HepG2 (cell line): Measurements from ENCODE around the gene VAV2. TPM values are rescaled to one million over a fixed set of nuclear protein-coding genes. Genes with fewer than 3 reads are reported as not detected.

Source experiments
- ATAC-seq: fragments of 200-7000 bp; cut with Tn5 transposase; 3 replicates; pipeline ENCODE4 v1.9.1; 2020; ENCODE audit warnings: mild to moderate bottlenecking, moderate library complexity
- BruUV-seq: library from RNA; stranded (reverse); fragments of 400-500 nt; replicated peaks from 2 replicates; lab custom pipeline; 2021; lab: Mats Ljungman, UMichigan
- CTCF ChIA-PET: fragments of 300-600 bp; formaldehyde crosslinking; extraction: SDS; loops from one replicate; lab custom pipeline; 2021; ENCODE audit warnings: low total read pairs, inconsistent platforms, low intra/inter-chr PET ratio; lab: Yijun Ruan, JAX
- POLR2A ChIA-PET: fragments of 350-600 bp; sonication (Branson Sonifier 250); formaldehyde crosslinking; loops from one replicate; lab custom pipeline; 2020; ENCODE audit warnings: antibody characterized with exemption, inconsistent platforms; lab: Yijun Ruan, JAX
- DNase-seq: peaks from one replicate; pipeline ENCODE4 v3.0.0-alpha.2; 2015; ENCODE audit warnings: low spot score
- FAIRE-seq: peaks from 3 replicates; lab custom pipeline; 2011; peaks lifted over from hg19 to GRCh38; lab: Jason Lieb, UNC
- H2AFZ ChIP-seq: one replicate; pipeline ENCODE4 v1.6.1; 2011; ENCODE audit warnings: low read length, inconsistent platforms
- H3K27ac ChIP-seq: fragments of 300-600 bp; 3 replicates; pipeline ENCODE4 v1.8.0; 2011; ENCODE audit warnings: mixed run types, mild to moderate bottlenecking, mixed read lengths, low read length, inconsistent platforms; ENCODE audit not compliant: insufficient read depth; ENCODE audit errors: extremely low read length
- H3K27me3 ChIP-seq, 2 experiments: fragments of 200-600 bp in 1 of 2; 2 replicates in 1 of 2; 3 replicates in 1 of 2; pipeline versions ENCODE4 v1.6.0 to v1.8.0; 2011; ENCODE audit warnings: low read length in 2 of 2, mild to moderate bottlenecking in 2 of 2, moderate library complexity in 2 of 2, inconsistent platforms in 1 of 2; ENCODE audit not compliant: insufficient read depth in 2 of 2, control insufficient read depth in 1 of 2
- H3K36me3 ChIP-seq, 2 experiments: fragments of 200-600 bp in 1 of 2; replicated peaks in 1 of 2; 2 replicates in 1 of 2; 3 replicates in 1 of 2; pipeline versions ENCODE4 v1.5.1 to v1.8.0; 2011; ENCODE audit warnings: low read length in 2 of 2, inconsistent platforms in 1 of 2; ENCODE audit not compliant: insufficient read depth in 2 of 2, control insufficient read depth in 1 of 2
- H3K4me1 ChIP-seq: 2 replicates; pipeline ENCODE4 v1.5.1; 2012; ENCODE audit warnings: low read length, inconsistent platforms; ENCODE audit not compliant: insufficient read depth
- H3K4me2 ChIP-seq: 2 replicates; pipeline ENCODE4 v1.6.0; 2011; ENCODE audit warnings: low read depth, low read length, inconsistent platforms
- H3K4me3 ChIP-seq, 3 experiments: fragments of 200-600 bp in 1 of 3; sonication (generic), shearing (Covaris generic) in 1 of 3; replicated peaks in 1 of 3; 2 replicates each; pipeline ENCODE4 v1.5.1; 2011 to 2016; ENCODE audit warnings: low read length in 3 of 3, inconsistent platforms in 2 of 3, low read depth in 2 of 3, mild to moderate bottlenecking in 2 of 3, control low read depth in 1 of 3, mixed read lengths in 1 of 3; ENCODE audit not compliant: insufficient read depth in 1 of 3
- H3K79me2 ChIP-seq: one replicate; pipeline ENCODE4 v1.6.1; 2011; ENCODE audit warnings: low read length, inconsistent platforms; ENCODE audit not compliant: insufficient read depth
- H3K9ac ChIP-seq: 2 replicates; pipeline ENCODE4 v1.6.0; 2011; ENCODE audit warnings: mild to moderate bottlenecking, low read depth, low read length, inconsistent platforms; ENCODE audit not compliant: insufficient read depth
- H3K9me3 ChIP-seq: 2 replicates; pipeline ENCODE4 v1.5.1; 2012; ENCODE audit warnings: mild to moderate bottlenecking, low read length
- H4K20me1 ChIP-seq: 2 replicates; pipeline ENCODE4 v1.6.0; 2011; ENCODE audit warnings: inconsistent platforms, mild to moderate bottlenecking, low read length, moderate library complexity; ENCODE audit not compliant: insufficient read depth
- AGO2 ChIP-seq: fragments of 200-400 bp; formaldehyde crosslinking; optimal IDR thresholded peaks from 2 replicates; pipeline ENCODE3; 2017; ENCODE audit warnings: mild to moderate bottlenecking, low read depth, low read length, moderate library complexity
- CEBPB ChIP-seq: IDR thresholded peaks from 2 replicates; pipeline ENCODE4 v1.6.1; 2011; ENCODE audit warnings: low read depth, low read length, improper control_type of control experiment, borderline replicate concordance
- HNRNPUL1 ChIP-seq: fragments of 200-400 bp; formaldehyde crosslinking; IDR thresholded peaks from 2 replicates; pipeline ENCODE4 v1.6.1; 2017; ENCODE audit warnings: low read depth, mild to moderate bottlenecking, low read length, moderate library complexity
- KDM6A ChIP-seq: IDR thresholded peaks from 2 replicates; pipeline ENCODE4 v1.6.1; 2016; ENCODE audit warnings: low read depth
- RCOR2 ChIP-seq: IDR thresholded peaks from 2 replicates; pipeline ENCODE4 v1.6.1; 2016; ENCODE audit warnings: missing biosample characterization, missing genetic modification reagents
- ZHX1 ChIP-seq: sonication (generic); formaldehyde crosslinking; IDR thresholded peaks from 2 replicates; pipeline ENCODE4 v1.8.1; 2022; ENCODE audit warnings: low read depth, mild to moderate bottlenecking, missing genetic modification reagents
- ZNF350 ChIP-seq: sonication (generic); formaldehyde crosslinking; IDR thresholded peaks from 2 replicates; pipeline ENCODE4 v1.4.0; 2020; ENCODE audit warnings: mild to moderate bottlenecking, low read depth, missing genetic modification reagents, borderline replicate concordance
- WGBS: methylation state at CpG from one replicate; pipeline ENCODE4 v1.1.6; 2017; ENCODE audit warnings: low lambda C conversion rate; 5-methylcytosine and 5-hydroxymethylcytosine counted together
- in situ Hi-C: cut with HindIII; loops from 2 replicates; pipeline ENCODE4 v1.10.0; 2017; ENCODE audit warnings: low pct_unique_long_range_greater_than_20kb; ENCODE audit not compliant: extremely low pct_ligation_motif_present
- intact Hi-C: fragments of 100-400 bp; cut with micrococcal nuclease; formaldehyde crosslinking; loops from one replicate; pipeline ENCODE4 v1.10.0; 2022; ENCODE audit not compliant: unreplicated experiment
- polyA plus RNA-seq, 8 experiments: library from polyadenylated mRNA; depleted of rRNA in 3 of 8; stranded (reverse) in 7 of 8; unstranded in 1 of 8; fragments of >200 nt; fragmentation: Illumina TruSeq in 4 of 8; extraction: Trizol in 4 of 8; gene quantifications; 2 replicates each; pipeline versions ENCODE4 v1.2.1 to v1.2.3, GENCODE V29; 2011 to 2016; ENCODE audit warnings: low read depth in 4 of 8, missing spikeins in 1 of 8, mixed read lengths in 1 of 8; ENCODE audit not compliant: insufficient read depth in 1 of 8
- total RNA-seq, 5 experiments: library from RNA; depleted of rRNA; stranded (reverse); fragments of >200 nt; fragmentation: Illumina TruSeq; extraction: Trizol; gene quantifications; 2 replicates each; pipeline ENCODE4 v1.2.3, GENCODE V29; 2016; ENCODE audit warnings: low read depth in 1 of 5
- TF ChIP-seq, protein P1 (sequence below): sonication (generic); formaldehyde crosslinking; IDR thresholded peaks from 2 replicates; pipeline ENCODE4 v1.4.0; 2020; ENCODE audit warnings: mild to moderate bottlenecking, missing genetic modification reagents, borderline replicate concordance

The VAV2 gene
- total and polyA plus RNA-seq, 2 of the 13 experiments (the other 11 are each of a cell fraction or from before 2014, with no cell fraction given), result 22.5 to 22.9 TPM

DNA sequence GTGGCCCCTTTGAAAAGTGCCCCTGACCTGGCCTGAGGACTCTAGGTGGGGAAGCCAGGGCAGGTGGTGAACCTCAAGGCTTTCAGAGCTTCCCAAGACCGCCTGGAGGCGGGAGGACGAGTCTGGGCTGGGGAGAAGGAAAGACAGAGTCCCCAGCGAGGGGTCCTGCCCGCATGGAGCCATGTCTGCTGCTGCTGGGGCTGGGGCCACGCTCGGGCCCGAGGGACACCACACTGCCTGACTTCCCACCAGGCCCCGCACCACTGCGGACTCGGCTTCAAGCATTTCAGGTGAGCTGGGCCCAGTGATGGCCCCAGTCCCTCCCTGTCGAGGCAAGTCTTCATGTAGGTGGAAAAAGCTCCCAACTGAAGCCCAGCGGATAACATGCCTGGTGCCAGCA, 191.9 kb downstream of the VAV2 start:
- in situ Hi-C loops, result no loop called here
- ATAC-seq (no peak), FAIRE-seq (no peak), DNase-seq (no peak)
- no peak overlapping the region for H3K4me2 ChIP-seq
- TF ChIP-seq ZNF350 (CRISPR knock-in tag) (no peak), AGO2 (peak; percentile 3), CEBPB (no peak), ZHX1 (CRISPR knock-in tag) (no peak), KDM6A (no peak), HNRNPUL1 (no peak), RCOR2 (CRISPR knock-in tag) (no peak)
- TF ChIP-seq, protein P1, sequence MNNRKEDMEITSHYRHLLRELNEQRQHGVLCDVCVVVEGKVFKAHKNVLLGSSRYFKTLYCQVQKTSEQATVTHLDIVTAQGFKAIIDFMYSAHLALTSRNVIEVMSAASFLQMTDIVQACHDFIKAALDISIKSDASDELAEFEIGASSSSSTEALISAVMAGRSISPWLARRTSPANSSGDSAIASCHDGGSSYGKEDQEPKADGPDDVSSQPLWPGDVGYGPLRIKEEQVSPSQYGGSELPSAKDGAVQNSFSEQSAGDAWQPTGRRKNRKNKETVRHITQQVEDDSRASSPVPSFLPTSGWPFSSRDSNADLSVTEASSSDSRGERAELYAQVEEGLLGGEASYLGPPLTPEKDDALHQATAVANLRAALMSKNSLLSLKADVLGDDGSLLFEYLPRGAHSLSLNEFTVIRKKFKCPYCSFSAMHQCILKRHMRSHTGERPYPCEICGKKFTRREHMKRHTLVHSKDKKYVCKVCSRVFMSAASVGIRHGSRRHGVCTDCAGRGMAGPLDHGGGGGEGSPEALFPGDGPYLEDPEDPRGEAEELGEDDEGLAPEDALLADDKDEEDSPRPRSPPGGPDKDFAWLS (CRISPR knock-in tag), result no peak
- no peak overlapping the region for H3K9ac ChIP-seq
- no peak overlapping the region for H3K27ac ChIP-seq
- POLR2A ChIA-PET, result no interaction called here
- no peaks in the 10 kb centered on the region for H3K27me3 ChIP-seq
- H3K79me2 ChIP-seq, result no peaks in the 10 kb centered on the region
- peaks cover 3% of the 10 kb centered on the region; the same call in 1 of the 2 replicates for H4K20me1 ChIP-seq
- no peak overlapping the region for H2AFZ ChIP-seq
- no peaks in the 10 kb centered on the region for H3K9me3 ChIP-seq
- peaks cover 26% of the 10 kb centered on the region for H3K4me1 ChIP-seq
- 89% methylated on average over 4 of the region's 13 CpGs for WGBS
- CTCF ChIA-PET, result no interaction called here
- no peak overlapping the region for H3K4me3 ChIP-seq
- BruUV-seq, result no TSS peak
- peaks cover 15 to 53% of the 10 kb centered on the region in 2 experiments for H3K36me3 ChIP-seq
- intact Hi-C loops, result no loop called here
